Breast epithelium (tissue), 4 donors: ENCODE results near the gene C4BPA. TPM values are rescaled to one million over a fixed set of nuclear protein-coding genes. Genes with fewer than 3 reads are reported as not detected.

Source experiments
- DNase-seq, 2 donors: peaks; one replicate each; pipeline ENCODE4 v3.0.0-alpha.2; 2019; ENCODE audit warnings: low spot score in 2 of 2
- H3K27ac ChIP-seq, 2 donors: fragments of 200-600 bp; sonication (generic) in 1 of 2; one replicate each; pipeline ENCODE4 v1.5.1; 2016 to 2019; ENCODE audit warnings: mild to moderate bottlenecking in 1 of 2
- H3K27me3 ChIP-seq, 2 donors: fragments of 200-600 bp; sonication (generic) in 1 of 2; one replicate each; pipeline versions ENCODE4 v1.5.1 to v1.6.0; 2017 to 2019; ENCODE audit warnings: control low read depth in 1 of 2, mild to moderate bottlenecking in 1 of 2
- H3K36me3 ChIP-seq: fragments of 200-600 bp; one replicate; pipeline ENCODE4 v1.5.1; 2019
- H3K4me1 ChIP-seq, 2 donors: fragments of 200-600 bp; sonication (generic); one replicate each; pipeline ENCODE4 v1.5.1; 2016 to 2019; ENCODE audit warnings: control low read depth in 1 of 2
- H3K4me3 ChIP-seq, 3 donors: fragments of 200-600 bp; sonication (generic); 1 replicate in 2 of 3; 2 replicates in 1 of 3; pipeline ENCODE4 v1.5.1; 2016 to 2019; ENCODE audit warnings: mild to moderate bottlenecking in 3 of 3, moderate library complexity in 2 of 3
- H3K9me3 ChIP-seq, 2 donors: fragments of 200-600 bp; sonication (generic) in 1 of 2; one replicate each; pipeline ENCODE4 v1.5.1; 2016 to 2019; ENCODE audit warnings: control low read depth in 1 of 2
- POLR2A ChIP-seq: fragments of 450-650 bp; IDR thresholded peaks from one replicate; pipeline ENCODE4 v1.6.1; 2016; ENCODE audit warnings: antibody characterized with exemption, mild to moderate bottlenecking, moderate library complexity
- POLR2AphosphoS5 ChIP-seq, 3 donors: sonication (generic); formaldehyde crosslinking; IDR thresholded peaks; one replicate each; pipeline ENCODE4 v1.6.1; 2017; ENCODE audit warnings: antibody characterized with exemption in 3 of 3
- intact Hi-C: fragments of 100-400 bp; cut with DNase I; formaldehyde crosslinking; loops from one replicate; pipeline ENCODE4 v1.15.1; 2023; ENCODE audit warnings: low total_unique reads
- total RNA-seq, 3 donors: library from RNA; depleted of rRNA; stranded (reverse); fragments of >200 nt; gene quantifications; one replicate each; pipeline ENCODE4 v1.1.0, GENCODE V29; 2016
- TF ChIP-seq, protein P1 (sequence below), 3 donors: fragments of 450-650 bp; IDR thresholded peaks; one replicate each; pipeline ENCODE4 v1.5.1; 2016 to 2017; ENCODE audit warnings: antibody characterized with exemption in 3 of 3, mild to moderate bottlenecking in 3 of 3, moderate library complexity in 3 of 3

The C4BPA gene
- total RNA-seq, 3 donors from 2014 or later = 6.4 to 7.5 TPM; not detected in 1

DNA sequence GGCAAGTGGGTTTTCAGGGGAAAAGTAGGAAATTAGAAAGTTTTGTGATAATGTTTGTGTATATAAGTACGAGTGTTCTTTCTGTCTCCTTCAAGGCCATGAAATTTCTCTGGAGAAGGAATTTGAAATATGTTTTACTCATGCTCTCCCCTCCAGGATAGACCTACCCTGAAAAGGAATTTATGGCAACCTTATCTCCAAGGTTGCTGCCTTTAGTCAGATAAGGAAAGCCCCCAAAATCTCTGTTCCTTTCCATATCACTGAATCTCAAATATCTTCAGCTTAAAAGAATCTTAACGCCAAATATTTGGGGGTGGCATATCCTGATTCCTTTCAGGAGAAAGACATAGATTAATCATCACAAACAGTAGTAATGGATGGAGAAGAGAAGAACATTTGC is 15.9 kb upstream of the C4BPA start:
- Histone ChIP-seq H3K9me3 (no peaks in the 10 kb centered on the region), H3K27ac (peak overlapping the region in 1 of 2 donors; percentile 38), H3K36me3 (no peaks in the 10 kb centered on the region), H3K27me3 (no peaks in the 10 kb centered on the region), H3K4me1 (no peaks in the 10 kb centered on the region), H3K4me3 (no peak overlapping the region)
- intact Hi-C loops = no loop called here
- TF ChIP-seq POLR2AphosphoS5 (IDR thresholded peaks at IDR 0.05) = no peak
- TF ChIP-seq POLR2A = no peak
- TF ChIP-seq, protein P1, sequence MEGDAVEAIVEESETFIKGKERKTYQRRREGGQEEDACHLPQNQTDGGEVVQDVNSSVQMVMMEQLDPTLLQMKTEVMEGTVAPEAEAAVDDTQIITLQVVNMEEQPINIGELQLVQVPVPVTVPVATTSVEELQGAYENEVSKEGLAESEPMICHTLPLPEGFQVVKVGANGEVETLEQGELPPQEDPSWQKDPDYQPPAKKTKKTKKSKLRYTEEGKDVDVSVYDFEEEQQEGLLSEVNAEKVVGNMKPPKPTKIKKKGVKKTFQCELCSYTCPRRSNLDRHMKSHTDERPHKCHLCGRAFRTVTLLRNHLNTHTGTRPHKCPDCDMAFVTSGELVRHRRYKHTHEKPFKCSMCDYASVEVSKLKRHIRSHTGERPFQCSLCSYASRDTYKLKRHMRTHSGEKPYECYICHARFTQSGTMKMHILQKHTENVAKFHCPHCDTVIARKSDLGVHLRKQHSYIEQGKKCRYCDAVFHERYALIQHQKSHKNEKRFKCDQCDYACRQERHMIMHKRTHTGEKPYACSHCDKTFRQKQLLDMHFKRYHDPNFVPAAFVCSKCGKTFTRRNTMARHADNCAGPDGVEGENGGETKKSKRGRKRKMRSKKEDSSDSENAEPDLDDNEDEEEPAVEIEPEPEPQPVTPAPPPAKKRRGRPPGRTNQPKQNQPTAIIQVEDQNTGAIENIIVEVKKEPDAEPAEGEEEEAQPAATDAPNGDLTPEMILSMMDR (IDR thresholded peaks at IDR 0.05) = no peak
- DNase-seq = no peak

DNA sequence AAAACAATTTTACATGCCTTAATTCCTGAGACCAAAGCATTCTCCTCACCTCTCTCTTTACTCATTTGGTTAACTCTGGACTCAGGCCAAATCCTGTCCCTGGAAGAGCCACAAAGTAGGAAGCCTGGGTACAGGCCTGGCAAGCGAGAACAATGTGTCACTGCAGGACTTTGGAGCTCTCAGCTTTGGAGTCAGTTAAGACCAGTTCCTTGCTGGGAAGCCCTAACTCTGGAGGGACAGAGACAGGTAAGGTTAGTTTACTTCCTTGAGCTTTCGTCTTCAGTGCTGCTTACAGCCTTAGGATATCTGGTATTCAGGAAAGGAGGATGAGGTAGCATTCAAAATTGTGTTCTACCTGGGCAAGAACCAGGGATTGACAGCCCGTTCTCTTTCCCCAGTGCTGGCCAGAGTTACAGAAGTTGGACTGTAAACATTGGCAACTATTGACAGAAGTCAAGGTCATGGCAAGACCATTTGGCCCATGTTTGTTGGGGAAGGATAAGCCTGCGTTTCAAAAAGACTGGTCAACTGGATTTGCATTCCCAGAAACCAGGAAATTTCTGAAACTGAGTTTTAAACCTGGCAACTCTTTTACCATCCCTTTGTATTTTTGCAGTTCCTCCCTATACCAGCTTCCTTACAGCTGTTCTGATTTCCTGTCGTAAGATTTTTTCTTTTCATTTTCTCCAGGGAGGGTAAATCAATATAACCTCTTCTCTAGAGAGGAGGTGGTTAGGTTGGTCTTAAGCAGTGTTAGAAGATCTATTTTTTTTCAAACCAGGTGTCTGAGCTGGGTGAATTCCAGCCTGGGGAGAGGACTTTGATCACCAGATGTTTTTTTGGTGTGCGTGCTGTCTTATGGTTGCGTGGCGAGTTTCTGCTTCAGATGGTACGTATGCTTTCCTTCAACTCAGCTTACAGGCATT is 15.1 kb upstream of the C4BPA start, which contains the start of gene C4BPB:
TSS of gene C4BPB (plus strand) at position 160 of the 926 bp plus-strand sequence. CDS start at position 832, 672 bp downstream.
- Histone ChIP-seq H3K4me3 (peak within 1 kb of the TSS in 1 of 3 donors; percentile 0), H3K27me3 (no peaks in the 10 kb centered on the region), H3K36me3 (no peaks in the 10 kb centered on the region), H3K27ac (peak within 1 kb of the TSS; percentile 1 to 38), H3K4me1 (no peaks in the 10 kb centered on the region), H3K9me3 (no peaks in the 10 kb centered on the region)
- peak in 1 of 2 donors; percentile 44 for DNase-seq
- TF ChIP-seq POLR2AphosphoS5 (IDR thresholded peaks at IDR 0.05) = no peak
- TF ChIP-seq, protein P1 (IDR thresholded peaks at IDR 0.05) = no peak
- TF ChIP-seq POLR2A = no peak
- intact Hi-C loops = no loop called here

DNA sequence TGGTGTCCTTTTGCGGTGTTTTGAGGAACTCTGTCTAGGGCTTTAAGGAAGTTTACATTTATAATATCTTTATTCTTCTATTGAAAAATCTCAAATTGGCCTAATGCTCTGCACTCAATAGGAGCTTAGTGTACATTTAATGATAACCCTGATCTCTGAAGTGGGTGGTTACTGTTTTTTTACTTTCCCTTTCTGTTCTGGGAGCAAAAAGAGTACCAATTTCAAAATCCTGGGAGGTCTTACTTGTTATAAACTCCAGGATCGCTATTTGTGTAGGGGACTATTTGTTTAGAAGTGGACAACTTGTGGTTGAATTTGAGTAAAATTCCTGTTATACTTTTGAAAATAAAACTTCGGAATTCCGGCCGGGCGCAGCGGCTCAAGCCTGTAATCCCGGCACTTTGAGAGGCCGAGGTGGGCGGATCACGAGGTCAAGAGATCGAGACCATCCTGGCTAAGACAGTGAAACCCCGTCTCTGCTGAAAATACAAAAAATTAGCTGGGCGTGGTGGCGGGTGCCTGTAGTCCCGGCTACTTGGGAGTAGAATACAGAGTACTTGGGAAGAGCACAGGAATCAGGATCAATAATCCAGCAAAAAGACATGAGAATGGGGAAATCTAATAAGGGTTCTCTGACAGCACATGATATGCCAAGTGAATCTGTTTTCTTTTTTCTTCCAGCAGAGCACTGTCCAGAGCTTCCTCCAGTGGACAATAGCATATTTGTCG is 14.2 kb upstream of the C4BPA start:
- Histone ChIP-seq H3K27me3 (no peaks in the 10 kb centered on the region), H3K4me1 (no peaks in the 10 kb centered on the region), H3K36me3 (no peaks in the 10 kb centered on the region), H3K27ac (peak overlapping the region in 1 of 2 donors; percentile 1), H3K4me3 (peak overlapping the region in 1 of 3 donors; percentile 0), H3K9me3 (no peaks in the 10 kb centered on the region)
- intact Hi-C loops = no loop called here
- no peak for DNase-seq
- TF ChIP-seq POLR2A (no peak), POLR2AphosphoS5 (IDR thresholded peaks at IDR 0.05) (no peak)
- TF ChIP-seq, protein P1 (IDR thresholded peaks at IDR 0.05) = no peak

DNA sequence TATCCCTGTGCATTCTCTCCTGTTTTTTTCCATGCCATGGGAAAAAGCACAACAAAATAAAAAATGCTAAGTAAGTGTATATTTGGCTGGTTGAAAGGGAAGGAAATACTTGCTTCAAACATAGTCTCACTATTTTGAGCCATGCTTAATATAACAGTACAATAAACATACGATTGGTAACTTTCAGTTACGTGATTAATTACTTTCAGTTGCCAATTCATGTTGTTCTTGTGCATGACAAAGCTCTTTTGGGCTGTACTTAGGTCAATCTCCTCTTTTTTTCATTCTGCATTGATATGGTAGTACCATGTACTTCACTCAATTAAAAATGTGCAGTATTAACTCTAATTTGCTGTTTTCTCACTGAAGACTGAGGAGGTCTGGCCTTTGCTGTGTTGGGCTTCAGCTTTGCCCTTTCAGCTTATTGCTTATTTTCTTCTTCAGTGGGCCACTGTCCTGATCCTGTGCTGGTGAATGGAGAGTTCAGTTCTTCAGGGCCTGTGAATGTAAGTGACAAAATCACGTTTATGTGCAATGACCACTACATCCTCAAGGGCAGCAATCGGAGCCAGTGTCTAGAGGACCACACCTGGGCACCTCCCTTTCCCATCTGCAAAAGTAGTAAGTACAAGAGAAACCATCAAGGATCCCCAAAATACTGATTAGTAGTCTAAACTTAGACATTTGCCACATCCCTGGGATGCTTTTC is 12.7 kb upstream of the C4BPA start:
- intact Hi-C loops = no loop called here
- Histone ChIP-seq H3K4me1 (no peaks in the 10 kb centered on the region), H3K27me3 (no peaks in the 10 kb centered on the region), H3K27ac (no peak overlapping the region), H3K36me3 (no peaks in the 10 kb centered on the region), H3K4me3 (no peak overlapping the region), H3K9me3 (no peaks in the 10 kb centered on the region)
- no peak for DNase-seq
- TF ChIP-seq, protein P1 (IDR thresholded peaks at IDR 0.05) = no peak
- no peak for TF ChIP-seq POLR2AphosphoS5 (IDR thresholded peaks at IDR 0.05)
